ENCODE results near the gene ACTR6.

Gene ACTR6

GRCh38 chr12:100208834-100209233, 8.2 kb downstream of the ACTR6 start:
- TF ChIP-seq EZH2 (IDR thresholded peaks at IDR 0.05; ENCODE audit: borderline replicate concordance, low read length) (no peak), CTCF (IDR thresholded peaks at IDR 0.05; ENCODE audit: low read length) (no peak)
- Histone ChIP-seq H3K4me3 (ENCODE audit: low read depth, low read length, poor library complexity, severe bottlenecking) (no peak overlapping the region), H3K9me2 (ENCODE audit: low read depth, low read length) (no peaks in the 10 kb centered on the region), H3K27ac (ENCODE audit: low read depth, low read length, poor library complexity, severe bottlenecking) (no peak overlapping the region), H3K36me3 (ENCODE audit: insufficient read depth, low read length) (peaks cover 81% of the 10 kb centered on the region), H3F3A (ENCODE audit: insufficient read depth, low read length) (no peaks in the 10 kb centered on the region), H3K4me1 (ENCODE audit: insufficient read depth, low read length, severe bottlenecking) (no peaks in the 10 kb centered on the region), H3K9ac (ENCODE audit: low read length) (no peak overlapping the region), H3K27me3 (ENCODE audit: insufficient read depth, low read length) (no peaks in the 10 kb centered on the region), H3K79me2 (ENCODE audit: insufficient read depth, low read length) (no peaks in the 10 kb centered on the region; the same call in 1 of the 2 replicates), H4K20me1 (ENCODE audit: insufficient read depth, low read length) (no peaks in the 10 kb centered on the region), H3K9me3 (ENCODE audit: low read length) (no peaks in the 10 kb centered on the region), H3K4me2 (ENCODE audit: low read length) (no peak overlapping the region), H2AFZ (ENCODE audit: low read length) (no peak overlapping the region)

- no peaks in the 10 kb centered on the region for H3F3A ChIP-seq (ENCODE audit: insufficient read depth, low read length)
- H4K20me1 ChIP-seq (ENCODE audit: insufficient read depth, low read length): no peaks in the 10 kb centered on the region
- no peaks in the 10 kb centered on the region for H3K4me1 ChIP-seq (ENCODE audit: insufficient read depth, low read length, severe bottlenecking)
- H3K79me2 ChIP-seq (ENCODE audit: insufficient read depth, low read length): no peaks in the 10 kb centered on the region
- H3K27me3 ChIP-seq (ENCODE audit: insufficient read depth, low read length): no peaks in the 10 kb centered on the region
- H3K27ac ChIP-seq (ENCODE audit: low read depth, low read length, poor library complexity, severe bottlenecking): no peak overlapping the region
- no peak overlapping the region for H2AFZ ChIP-seq (ENCODE audit: low read length)
- TF ChIP-seq CTCF (IDR thresholded peaks at IDR 0.05; ENCODE audit: low read length) (no peak), EZH2 (IDR thresholded peaks at IDR 0.05; ENCODE audit: borderline replicate concordance, low read length) (no peak)
- no peak overlapping the region for H3K4me3 ChIP-seq (ENCODE audit: low read depth, low read length, poor library complexity, severe bottlenecking)
- H3K9me2 ChIP-seq (ENCODE audit: low read depth, low read length): no peaks in the 10 kb centered on the region
- no peaks in the 10 kb centered on the region for H3K9me3 ChIP-seq (ENCODE audit: low read length)
- H3K36me3 ChIP-seq (ENCODE audit: insufficient read depth, low read length): peaks cover 89% of the 10 kb centered on the region
- H3K4me2 ChIP-seq (ENCODE audit: low read length): no peak overlapping the region
- H3K9ac ChIP-seq (ENCODE audit: low read length): no peak overlapping the region
These were observed 11.1 kb downstream of the ACTR6 start for GRCh38 chr12:100211698-100212097.

GRCh38 chr12:100213016-100213891, 12.6 kb downstream of the ACTR6 start:
- H3K27me3 ChIP-seq (ENCODE audit: insufficient read depth, low read length): no peaks in the 10 kb centered on the region
- H3K9me3 ChIP-seq (ENCODE audit: low read length): no peaks in the 10 kb centered on the region
- peaks cover 89% of the 10 kb centered on the region for H3K36me3 ChIP-seq (ENCODE audit: insufficient read depth, low read length)

More at GRCh38 chr12:100213016-100213891, 12.6 kb downstream of the ACTR6 start:
- Histone ChIP-seq H3K4me1 (ENCODE audit: insufficient read depth, low read length, severe bottlenecking) (no peaks in the 10 kb centered on the region), H3K4me2 (ENCODE audit: low read length) (no peak overlapping the region), H4K20me1 (ENCODE audit: insufficient read depth, low read length) (no peaks in the 10 kb centered on the region), H3K9ac (ENCODE audit: low read length) (no peak overlapping the region), H3K4me3 (ENCODE audit: low read depth, low read length, poor library complexity, severe bottlenecking) (no peak overlapping the region), H3K9me2 (ENCODE audit: low read depth, low read length) (no peaks in the 10 kb centered on the region), H3K79me2 (ENCODE audit: insufficient read depth, low read length) (no peaks in the 10 kb centered on the region), H2AFZ (ENCODE audit: low read length) (no peak overlapping the region), H3K27ac (ENCODE audit: low read depth, low read length, poor library complexity, severe bottlenecking) (no peak overlapping the region), H3F3A (ENCODE audit: insufficient read depth, low read length) (no peaks in the 10 kb centered on the region)
- TF ChIP-seq EZH2 (IDR thresholded peaks at IDR 0.05; ENCODE audit: borderline replicate concordance, low read length): no peak
- TF ChIP-seq CTCF (IDR thresholded peaks at IDR 0.05; ENCODE audit: low read length): no peak
